Lower leg skin (tissue), 3 donors: ENCODE data around the gene TAGLN2.

ENCODE experiments used
- POLR2A ChIP-seq, 2 donors: fragments of 450-650 bp; IDR thresholded peaks; one replicate each; pipeline ENCODE4 v1.6.1; 2016 to 2017; ENCODE audit warnings: antibody characterized with exemption in 2 of 2, mild to moderate bottlenecking in 1 of 2, moderate library complexity in 1 of 2
- TF ChIP-seq, protein P1 (sequence below), 3 donors: fragments of 450-650 bp; IDR thresholded peaks; one replicate each; pipeline ENCODE4 v1.5.1; 2016; ENCODE audit warnings: antibody characterized with exemption in 3 of 3, mild to moderate bottlenecking in 3 of 3, moderate library complexity in 2 of 3

DNA sequence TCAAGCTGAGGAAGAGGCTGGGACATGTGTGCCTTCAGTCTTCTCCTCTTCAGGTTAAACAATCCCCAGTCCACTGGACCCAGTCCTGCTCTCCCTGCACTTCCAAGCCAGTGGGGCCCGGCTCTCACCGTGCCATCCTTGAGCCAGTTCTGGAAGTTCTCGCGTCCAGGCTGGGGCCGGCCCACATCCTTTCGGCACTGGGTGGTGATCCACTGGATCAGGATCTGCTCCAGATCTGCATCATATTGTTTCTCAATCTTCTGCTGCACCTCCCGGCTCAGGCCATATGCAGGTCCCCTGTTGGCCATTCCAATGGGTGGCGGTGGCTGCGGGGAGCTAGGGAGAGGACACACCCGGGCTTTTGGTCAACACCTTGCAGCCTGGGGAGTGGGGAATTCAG, 5.1 kb downstream of the TAGLN2 start:
- TF ChIP-seq, protein P1, sequence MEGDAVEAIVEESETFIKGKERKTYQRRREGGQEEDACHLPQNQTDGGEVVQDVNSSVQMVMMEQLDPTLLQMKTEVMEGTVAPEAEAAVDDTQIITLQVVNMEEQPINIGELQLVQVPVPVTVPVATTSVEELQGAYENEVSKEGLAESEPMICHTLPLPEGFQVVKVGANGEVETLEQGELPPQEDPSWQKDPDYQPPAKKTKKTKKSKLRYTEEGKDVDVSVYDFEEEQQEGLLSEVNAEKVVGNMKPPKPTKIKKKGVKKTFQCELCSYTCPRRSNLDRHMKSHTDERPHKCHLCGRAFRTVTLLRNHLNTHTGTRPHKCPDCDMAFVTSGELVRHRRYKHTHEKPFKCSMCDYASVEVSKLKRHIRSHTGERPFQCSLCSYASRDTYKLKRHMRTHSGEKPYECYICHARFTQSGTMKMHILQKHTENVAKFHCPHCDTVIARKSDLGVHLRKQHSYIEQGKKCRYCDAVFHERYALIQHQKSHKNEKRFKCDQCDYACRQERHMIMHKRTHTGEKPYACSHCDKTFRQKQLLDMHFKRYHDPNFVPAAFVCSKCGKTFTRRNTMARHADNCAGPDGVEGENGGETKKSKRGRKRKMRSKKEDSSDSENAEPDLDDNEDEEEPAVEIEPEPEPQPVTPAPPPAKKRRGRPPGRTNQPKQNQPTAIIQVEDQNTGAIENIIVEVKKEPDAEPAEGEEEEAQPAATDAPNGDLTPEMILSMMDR (IDR thresholded peaks at IDR 0.05) = no peak
- no peak for TF ChIP-seq POLR2A (IDR thresholded peaks at IDR 0.05)
